ENCODE measurements around the gene NPVF. TPM values are rescaled to one million over a fixed set of nuclear protein-coding genes. Genes with fewer than 3 reads are reported as not detected.

The NPVF gene
- total and polyA plus RNA-seq, 2 experiments from 2014 or later: not detected

DNA sequence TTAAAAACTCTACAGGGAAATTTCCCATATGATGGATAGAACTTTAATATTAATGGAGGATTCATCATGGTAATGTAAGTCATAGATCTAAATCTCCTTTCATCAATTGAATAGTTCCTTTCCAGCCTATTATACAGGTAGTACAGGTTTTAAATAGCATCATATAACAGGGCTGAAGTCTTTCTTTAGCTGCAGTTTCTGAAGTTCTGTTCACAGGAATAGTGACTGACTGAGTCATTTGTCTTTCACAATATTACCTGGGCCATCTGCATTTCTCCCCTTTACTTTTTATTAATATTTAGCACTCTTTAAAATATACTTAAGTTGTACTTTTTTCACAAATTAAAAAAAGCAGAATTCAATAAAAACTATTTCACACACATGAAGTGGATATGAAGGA lies 12.6 kb upstream of the NPVF start:
- Histone ChIP-seq H3K9me3 (ENCODE audit: low read depth) (no peaks in the 10 kb centered on the region), H2AFZ (no peak overlapping the region), H3F3A (ENCODE audit: insufficient read depth) (no peaks in the 10 kb centered on the region), H3K27ac (no peak overlapping the region), H4K20me1 (ENCODE audit: insufficient read depth) (no peaks in the 10 kb centered on the region), H3K9ac (no peak overlapping the region), H3K79me2 (ENCODE audit: insufficient read depth) (no peaks in the 10 kb centered on the region), H3K36me3 (ENCODE audit: low read depth) (no peaks in the 10 kb centered on the region), H3K4me1 (ENCODE audit: insufficient read depth) (no peaks in the 10 kb centered on the region), H3K27me3 (replicated peaks; ENCODE audit: insufficient read depth) (no peaks in the 10 kb centered on the region), H3K4me2 (ENCODE audit: unreplicated experiment) (no peak overlapping the region), H3K4me3 (no peak overlapping the region), H3K9me2 (ENCODE audit: insufficient read depth) (no peaks in the 10 kb centered on the region)
- DNase-seq: no peak
- in situ Hi-C loops (cut with MboI): no loop called here
- TF ChIP-seq EZH2phosphoT487 (IDR thresholded peaks at IDR 0.05; ENCODE audit: insufficient read depth, low read depth) (no peak), EZH2 (IDR thresholded peaks at IDR 0.05; ENCODE audit: insufficient read depth, poor library complexity, severe bottlenecking) (no peak)

DNA sequence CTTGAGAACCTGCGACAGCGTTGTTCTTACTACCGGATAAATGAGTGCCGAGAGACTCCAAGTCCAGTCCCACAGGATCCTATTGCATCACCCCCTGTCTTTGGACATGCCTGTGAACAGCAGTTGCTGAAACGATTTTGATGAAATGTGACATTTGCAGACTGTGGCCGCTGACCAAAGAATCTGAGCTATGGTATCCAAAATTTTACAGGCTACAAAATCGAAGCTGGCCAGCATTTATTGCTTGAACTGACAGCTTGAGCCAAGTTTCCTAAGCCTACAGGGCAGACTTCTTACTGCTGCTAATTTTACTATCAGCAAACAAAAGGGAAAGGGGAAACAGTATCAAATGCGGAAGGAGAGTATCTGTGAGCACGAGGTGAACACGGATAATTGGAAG lies 12.1 kb upstream of the NPVF start:
- DNase-seq: no peak
- H4K20me1 ChIP-seq (ENCODE audit: insufficient read depth): no peaks in the 10 kb centered on the region
- H3K9me3 ChIP-seq (ENCODE audit: low read depth): no peaks in the 10 kb centered on the region
- H3K79me2 ChIP-seq (ENCODE audit: insufficient read depth): no peaks in the 10 kb centered on the region
- H3F3A ChIP-seq (ENCODE audit: insufficient read depth): no peaks in the 10 kb centered on the region
- H3K4me3 ChIP-seq: no peak overlapping the region
- H3K9me2 ChIP-seq (ENCODE audit: insufficient read depth): no peaks in the 10 kb centered on the region
- H3K4me1 ChIP-seq (ENCODE audit: insufficient read depth): no peaks in the 10 kb centered on the region
- no peak overlapping the region for H3K9ac ChIP-seq
- TF ChIP-seq EZH2 (IDR thresholded peaks at IDR 0.05; ENCODE audit: insufficient read depth, poor library complexity, severe bottlenecking) (no peak), EZH2phosphoT487 (IDR thresholded peaks at IDR 0.05; ENCODE audit: insufficient read depth, low read depth) (no peak)
- H2AFZ ChIP-seq: no peak overlapping the region; the same call in 1 of the 2 replicates
- no peaks in the 10 kb centered on the region for H3K36me3 ChIP-seq (ENCODE audit: low read depth)
- H3K27me3 ChIP-seq (replicated peaks; ENCODE audit: insufficient read depth): no peaks in the 10 kb centered on the region
- WGBS, 2 experiments (ENCODE audit: low coverage in 1 of 2, low lambda C conversion rate in 2 of 2, missing lambda C conversion rate in 2 of 2): 6 to 7% methylated on average over 10 of the region's 10 CpGs
- H3K4me2 ChIP-seq (ENCODE audit: unreplicated experiment): no peak overlapping the region
- in situ Hi-C loops (cut with MboI): no loop called here
- H3K27ac ChIP-seq: no peak overlapping the region

GRCh38 chr7:25239888-25240287 lies 11.6 kb upstream of the NPVF start:
- Histone ChIP-seq H3F3A (ENCODE audit: insufficient read depth) (no peaks in the 10 kb centered on the region), H3K4me1 (ENCODE audit: insufficient read depth) (no peaks in the 10 kb centered on the region), H2AFZ (no peak overlapping the region), H3K36me3 (ENCODE audit: low read depth) (no peaks in the 10 kb centered on the region), H3K27ac (no peak overlapping the region), H3K9me2 (ENCODE audit: insufficient read depth) (no peaks in the 10 kb centered on the region), H3K4me3 (no peak overlapping the region), H3K79me2 (ENCODE audit: insufficient read depth) (no peaks in the 10 kb centered on the region), H3K4me2 (ENCODE audit: unreplicated experiment) (no peak overlapping the region), H3K9me3 (ENCODE audit: low read depth) (no peaks in the 10 kb centered on the region), H4K20me1 (ENCODE audit: insufficient read depth) (no peaks in the 10 kb centered on the region), H3K9ac (no peak overlapping the region), H3K27me3 (replicated peaks; ENCODE audit: insufficient read depth) (no peaks in the 10 kb centered on the region)
- TF ChIP-seq EZH2phosphoT487 (IDR thresholded peaks at IDR 0.05; ENCODE audit: insufficient read depth, low read depth) (no peak), EZH2 (IDR thresholded peaks at IDR 0.05; ENCODE audit: insufficient read depth, poor library complexity, severe bottlenecking) (no peak)
- DNase-seq: no peak
- WGBS, 2 experiments (ENCODE audit: low coverage in 1 of 2, low lambda C conversion rate in 2 of 2, missing lambda C conversion rate in 2 of 2): 28 to 33% methylated on average over 3 of the region's 3 CpGs
- in situ Hi-C loops (cut with MboI): no loop called here

DNA sequence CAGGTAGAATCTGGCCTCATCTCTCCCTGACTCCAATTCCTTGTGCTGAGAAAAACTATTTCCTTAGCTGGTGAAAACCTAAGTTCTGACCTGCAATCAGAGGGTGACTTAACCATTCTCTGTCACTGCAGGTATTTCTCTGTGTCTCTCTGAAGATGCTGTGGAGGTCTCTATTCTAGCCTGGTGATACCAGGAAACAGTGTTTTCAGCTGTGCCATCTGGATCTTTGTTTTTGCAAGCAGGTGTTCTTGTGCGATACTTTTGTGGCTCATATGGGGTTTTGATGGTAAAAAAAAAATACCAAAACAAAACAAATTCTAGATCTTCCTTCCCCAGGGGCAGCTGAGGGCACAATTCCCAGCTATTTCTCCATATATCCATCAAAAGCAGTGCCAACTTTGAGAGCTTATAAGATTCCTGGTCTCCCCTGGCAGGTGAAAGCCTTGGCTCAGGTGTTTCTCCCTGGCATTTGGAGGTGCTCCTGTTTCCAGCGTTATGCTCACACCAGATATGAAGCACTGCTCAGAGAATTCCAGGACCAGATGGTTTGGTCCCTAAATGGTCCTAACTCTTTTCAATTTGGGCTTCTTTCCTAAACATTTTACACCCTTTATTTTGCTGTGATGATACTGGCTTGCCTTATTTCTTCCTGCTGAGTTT lies 9.9 kb upstream of the NPVF start:
- TF ChIP-seq EZH2 (IDR thresholded peaks at IDR 0.05; ENCODE audit: insufficient read depth, poor library complexity, severe bottlenecking) (no peak), EZH2phosphoT487 (IDR thresholded peaks at IDR 0.05; ENCODE audit: insufficient read depth, low read depth) (no peak)
- H3F3A ChIP-seq (ENCODE audit: insufficient read depth): no peaks in the 10 kb centered on the region
- no peak for DNase-seq
- H3K4me1 ChIP-seq (ENCODE audit: insufficient read depth): no peaks in the 10 kb centered on the region
- H3K27ac ChIP-seq: no peak overlapping the region
- no peaks in the 10 kb centered on the region for H3K9me2 ChIP-seq (ENCODE audit: insufficient read depth)
- no peaks in the 10 kb centered on the region for H3K9me3 ChIP-seq (ENCODE audit: low read depth)
- H3K36me3 ChIP-seq (ENCODE audit: low read depth): no peaks in the 10 kb centered on the region
- in situ Hi-C loops (cut with MboI): no loop called here
- no peaks in the 10 kb centered on the region for H3K79me2 ChIP-seq (ENCODE audit: insufficient read depth)
- H2AFZ ChIP-seq: no peak overlapping the region
- no peak overlapping the region for H3K4me2 ChIP-seq (ENCODE audit: unreplicated experiment)
- H3K4me3 ChIP-seq: no peak overlapping the region
- no peaks in the 10 kb centered on the region for H3K27me3 ChIP-seq (replicated peaks; ENCODE audit: insufficient read depth)
- no peaks in the 10 kb centered on the region for H4K20me1 ChIP-seq (ENCODE audit: insufficient read depth)
- H3K9ac ChIP-seq: no peak overlapping the region
- 45 to 49% methylated on average over 2 of the region's 2 CpGs for WGBS, 2 experiments (ENCODE audit: low coverage in 1 of 2, low lambda C conversion rate in 2 of 2, missing lambda C conversion rate in 2 of 2)

DNA sequence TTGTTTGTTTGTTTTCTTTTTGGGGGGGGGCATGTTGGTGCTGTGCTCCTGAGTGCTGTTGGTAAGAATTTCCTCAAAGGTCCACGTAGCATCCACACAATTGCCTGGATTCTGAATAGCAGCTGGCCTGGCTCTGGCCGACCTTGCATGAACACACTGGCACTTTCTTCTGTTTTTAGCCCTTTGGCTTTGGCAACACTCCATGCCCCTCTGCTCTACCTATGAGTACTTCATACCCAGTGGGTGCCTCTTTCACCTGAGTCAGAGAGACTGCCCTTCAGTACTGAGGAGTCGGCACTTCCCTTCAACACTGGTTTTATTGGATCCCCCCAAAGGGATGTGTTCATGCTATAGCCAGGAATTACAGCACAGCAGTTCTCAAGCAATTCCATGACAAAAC lies 7.2 kb upstream of the NPVF start:
- Histone ChIP-seq H3K9ac (no peak overlapping the region), H3F3A (ENCODE audit: insufficient read depth) (no peaks in the 10 kb centered on the region), H3K9me3 (ENCODE audit: low read depth) (no peaks in the 10 kb centered on the region), H4K20me1 (ENCODE audit: insufficient read depth) (no peaks in the 10 kb centered on the region), H3K27me3 (replicated peaks; ENCODE audit: insufficient read depth) (no peaks in the 10 kb centered on the region), H3K36me3 (ENCODE audit: low read depth) (no peaks in the 10 kb centered on the region), H3K4me2 (ENCODE audit: unreplicated experiment) (no peak overlapping the region), H3K79me2 (ENCODE audit: insufficient read depth) (no peaks in the 10 kb centered on the region), H3K9me2 (ENCODE audit: insufficient read depth) (no peaks in the 10 kb centered on the region), H3K4me1 (ENCODE audit: insufficient read depth) (no peaks in the 10 kb centered on the region), H2AFZ (no peak overlapping the region), H3K4me3 (no peak overlapping the region), H3K27ac (no peak overlapping the region)
- in situ Hi-C loops (cut with MboI): no loop called here
- WGBS, 2 experiments (ENCODE audit: low coverage in 1 of 2, low lambda C conversion rate in 2 of 2, missing lambda C conversion rate in 2 of 2): 36 to 46% methylated on average over 3 of the region's 3 CpGs
- no peak for DNase-seq
- no peak for TF ChIP-seq EZH2phosphoT487 (IDR thresholded peaks at IDR 0.05; ENCODE audit: insufficient read depth, low read depth)
- no peak for TF ChIP-seq EZH2 (IDR thresholded peaks at IDR 0.05; ENCODE audit: insufficient read depth, poor library complexity, severe bottlenecking)
